ENCODE results near the gene ETFDH. TPM values are rescaled to one million over a fixed set of nuclear protein-coding genes. Genes with fewer than 3 reads are reported as not detected.
A peak's percentile ranks its signal among the peaks of the same experiment; 100 is the strongest.
"Not testable (repeated sequence)": the region's sequence is repeated elsewhere in the genome, so short reads cannot be mapped to it uniquely, and the experiment has no call there.

ETFDH gene
- polyA plus RNA-seq, 3 donors = 29.3 to 35.6 (median 31.9) TPM

- DNase-seq (ENCODE audit: extremely low read depth in 1 of 11, low read depth in 9 of 11, low spot score in 4 of 11) = no peak
Measured at GRCh38 chr4:158669310-158669709, 2.8 kb upstream of the ETFDH start.

- DNase-seq (ENCODE audit: extremely low read depth in 1 of 11, low read depth in 9 of 11, low spot score in 4 of 11) = peak in 10 of 11 donors; percentile 55 to 73 (median 65)
Measured at GRCh38 chr4:158670975-158671664, 976 bp upstream of the ETFDH start.

- DNase-seq (ENCODE audit: extremely low read depth in 1 of 11, low read depth in 9 of 11, low spot score in 4 of 11) = no peak
Measured at GRCh38 chr4:158671665-158671914, 506 bp upstream of the ETFDH start, which contains the start of gene C4orf46. Gene C4orf46, minus strand, starts transcription at chr4:158671887. Its CDS starts 86 bp downstream, at chr4:158671801.

GRCh38 chr4:158673633-158674032 lies 1.5 kb downstream of the ETFDH start:
- DNase-seq (ENCODE audit: extremely low read depth in 1 of 11, low read depth in 9 of 11, low spot score in 4 of 11) = no peak

- no peak for DNase-seq (ENCODE audit: extremely low read depth in 1 of 11, low read depth in 9 of 11, low spot score in 4 of 11)
Measured at GRCh38 chr4:158676076-158676475, 4.0 kb downstream of the ETFDH start.

- no peak for DNase-seq (ENCODE audit: extremely low read depth in 1 of 11, low read depth in 9 of 11, low spot score in 4 of 11)
Measured at GRCh38 chr4:158678767-158679166, 6.7 kb downstream of the ETFDH start.

- DNase-seq (ENCODE audit: extremely low read depth in 1 of 11, low read depth in 9 of 11, low spot score in 4 of 11) = no peak
Measured at GRCh38 chr4:158681629-158682028, 9.5 kb downstream of the ETFDH start.

- no peak for DNase-seq (ENCODE audit: extremely low read depth in 1 of 11, low read depth in 9 of 11, low spot score in 4 of 11)
Measured at GRCh38 chr4:158682066-158682465, 10.0 kb downstream of the ETFDH start.

GRCh38 chr4:158688813-158689212 lies 16.7 kb downstream of the ETFDH start:
- no peak for DNase-seq (ENCODE audit: extremely low read depth in 1 of 11, low read depth in 9 of 11, low spot score in 4 of 11)

- no peak for DNase-seq (ENCODE audit: extremely low read depth in 1 of 11, low read depth in 9 of 11, low spot score in 4 of 11)
Measured at GRCh38 chr4:158704274-158704673, 32.2 kb downstream of the ETFDH start.

GRCh38 chr4:158710814-158711213 lies 38.7 kb downstream of the ETFDH start:
- DNase-seq (ENCODE audit: extremely low read depth in 1 of 11, low read depth in 9 of 11, low spot score in 4 of 11) = no peak

GRCh38 chr4:158712622-158713021 lies 40.5 kb downstream of the ETFDH start:
- DNase-seq (ENCODE audit: extremely low read depth in 1 of 11, low read depth in 9 of 11, low spot score in 4 of 11) = not testable (repeated sequence)

GRCh38 chr4:158714937-158715336 lies 42.8 kb downstream of the ETFDH start:
- no peak for DNase-seq (ENCODE audit: extremely low read depth in 1 of 11, low read depth in 9 of 11, low spot score in 4 of 11)

GRCh38 chr4:158715802-158716201 lies 43.7 kb downstream of the ETFDH start:
- no peak for DNase-seq (ENCODE audit: extremely low read depth in 1 of 11, low read depth in 9 of 11, low spot score in 4 of 11)

GRCh38 chr4:158721680-158722079 lies 49.6 kb downstream of the ETFDH start:
- DNase-seq (ENCODE audit: extremely low read depth in 1 of 11, low read depth in 9 of 11, low spot score in 4 of 11) = no peak

- peak in 6 of 11 donors; percentile 17 to 32 (median 25) for DNase-seq (ENCODE audit: extremely low read depth in 1 of 11, low read depth in 9 of 11, low spot score in 4 of 11)
Measured at GRCh38 chr4:158722291-158722916, 50.3 kb downstream of the ETFDH start.

GRCh38 chr4:158722917-158723793 lies 51.1 kb downstream of the ETFDH start, which contains the start of gene PPID:
Gene PPID, minus strand, starts transcription at chr4:158723396. Its CDS starts 108 bp downstream, at chr4:158723288.
- peak; percentile 55 to 81 (median 73) for DNase-seq (ENCODE audit: extremely low read depth in 1 of 11, low read depth in 9 of 11, low spot score in 4 of 11)

GRCh38 chr4:158724637-158725036 lies 52.5 kb downstream of the ETFDH start:
- no peak for DNase-seq (ENCODE audit: extremely low read depth in 1 of 11, low read depth in 9 of 11, low spot score in 4 of 11)

GRCh38 chr4:158726633-158727032 lies 54.5 kb downstream of the ETFDH start:
- DNase-seq (ENCODE audit: extremely low read depth in 1 of 11, low read depth in 9 of 11, low spot score in 4 of 11) = no peak

GRCh38 chr4:158728236-158728635 lies 56.1 kb downstream of the ETFDH start:
- DNase-seq (ENCODE audit: extremely low read depth in 1 of 11, low read depth in 9 of 11, low spot score in 4 of 11) = no peak
